Measurements from ENCODE around the gene GPHN. TPM values are rescaled to one million over a fixed set of nuclear protein-coding genes. Genes with fewer than 3 reads are reported as not detected.

GPHN gene
- total RNA-seq, 2 experiments from 2014 or later = 10.0 to 10.7 TPM

- DNase-seq (no peak), ATAC-seq (ENCODE audit: poor library complexity) (no peak)
- intact Hi-C loops (cut with DNase I, micrococcal nuclease) = no loop called here
- Histone ChIP-seq H3K27ac (ENCODE audit: low read depth in 1 of 2, low read length in 2 of 2) (no peak within 1 kb of the TSS), H3K36me3 (ENCODE audit: insufficient read depth, low read length) (no peaks in the 10 kb centered on the region), H3K9me3 (ENCODE audit: control insufficient read depth in 1 of 2, insufficient read depth in 1 of 2, low read length in 2 of 2) (no peaks in the 10 kb centered on the region), H3K27me3 (ENCODE audit: control insufficient read depth in 1 of 2, insufficient read depth in 2 of 2, low read length in 2 of 2) (no peaks in the 10 kb centered on the region), H3K4me3 (ENCODE audit: low read length) (no peak within 1 kb of the TSS), H3K4me1 (ENCODE audit: insufficient read depth, low read length) (no peaks in the 10 kb centered on the region)
- H3K27ac Mint-ChIP-seq = no peak within 1 kb of the TSS
- H3K27me3 Mint-ChIP-seq = no peaks in the 10 kb centered on the region
- no peak within 1 kb of the TSS for H3K4me3 Mint-ChIP-seq
- ChIA-PET POLR2A (no interaction called here), CTCF (no interaction called here)
- no peaks in the 10 kb centered on the region for H3K36me3 Mint-ChIP-seq (ENCODE audit: low read depth)
- H3K9me3 Mint-ChIP-seq = no peaks in the 10 kb centered on the region
- no peaks in the 10 kb centered on the region for H3K4me1 Mint-ChIP-seq (ENCODE audit: low read depth)
- no peak for TF ChIP-seq CTCF (IDR thresholded peaks at IDR 0.05)
Measured at GRCh38 chr14:66485910-66486421, 22.0 kb upstream of the GPHN start, which contains the start of gene CCDC196. TSS of gene CCDC196 (plus strand) at chr14:66486371. CDS start at chr14:66486503, 132 bp downstream.

- H3K4me1 ChIP-seq (ENCODE audit: insufficient read depth, low read length) = no peaks in the 10 kb centered on the region
- no peak overlapping the region for H3K4me3 Mint-ChIP-seq
- H3K27me3 Mint-ChIP-seq = no peaks in the 10 kb centered on the region
- POLR2A ChIA-PET = no interaction called here
- no peaks in the 10 kb centered on the region for H3K9me3 Mint-ChIP-seq
- H3K4me3 ChIP-seq (ENCODE audit: low read length) = no peak overlapping the region
- DNase-seq (no peak), ATAC-seq (ENCODE audit: poor library complexity) (no peak)
- CTCF ChIA-PET = no interaction called here
- H3K36me3 ChIP-seq (ENCODE audit: insufficient read depth, low read length) = no peaks in the 10 kb centered on the region
- no peak overlapping the region for H3K27ac ChIP-seq (ENCODE audit: low read depth in 1 of 2, low read length in 2 of 2)
- no peaks in the 10 kb centered on the region for H3K36me3 Mint-ChIP-seq (ENCODE audit: low read depth)
- intact Hi-C loops (cut with DNase I, micrococcal nuclease) = no loop called here
- no peaks in the 10 kb centered on the region for H3K4me1 Mint-ChIP-seq (ENCODE audit: low read depth)
- no peak for TF ChIP-seq CTCF (IDR thresholded peaks at IDR 0.05)
- no peak overlapping the region for H3K27ac Mint-ChIP-seq
- no peaks in the 10 kb centered on the region for H3K27me3 ChIP-seq (ENCODE audit: control insufficient read depth in 1 of 2, insufficient read depth in 2 of 2, low read length in 2 of 2)
- no peaks in the 10 kb centered on the region for H3K9me3 ChIP-seq (ENCODE audit: control insufficient read depth in 1 of 2, insufficient read depth in 1 of 2, low read length in 2 of 2)
Measured at GRCh38 chr14:66487164-66487563, 20.8 kb upstream of the GPHN start.

- H3K9me3 Mint-ChIP-seq = no peaks in the 10 kb centered on the region
- no peaks in the 10 kb centered on the region for H3K27me3 ChIP-seq (ENCODE audit: control insufficient read depth in 1 of 2, insufficient read depth in 2 of 2, low read length in 2 of 2)
- H3K4me3 ChIP-seq (ENCODE audit: low read length) = no peak overlapping the region
- H3K9me3 ChIP-seq (ENCODE audit: control insufficient read depth in 1 of 2, insufficient read depth in 1 of 2, low read length in 2 of 2) = no peaks in the 10 kb centered on the region
- H3K4me1 ChIP-seq (ENCODE audit: insufficient read depth, low read length) = no peaks in the 10 kb centered on the region
- H3K36me3 ChIP-seq (ENCODE audit: insufficient read depth, low read length) = no peaks in the 10 kb centered on the region
- H3K27ac ChIP-seq (ENCODE audit: low read depth in 1 of 2, low read length in 2 of 2) = no peak overlapping the region
- H3K27ac Mint-ChIP-seq = no peak overlapping the region
- no peak for ATAC-seq (ENCODE audit: poor library complexity)
- no peak overlapping the region for H3K4me3 Mint-ChIP-seq
- ChIA-PET POLR2A (no interaction called here), CTCF (interaction anchor here (0.6 kb wide), 1 partner anchor 1189 kb away, joined by 3 read pairs; no protein-coding TSS in a partner anchor)
- H3K4me1 Mint-ChIP-seq (ENCODE audit: low read depth) = peaks cover 3% of the 10 kb centered on the region
- H3K36me3 Mint-ChIP-seq (ENCODE audit: low read depth) = no peaks in the 10 kb centered on the region
- intact Hi-C loops (cut with DNase I, micrococcal nuclease) = loop anchor here (5.0 to 10.0 kb wide), 3 partner anchors 74 to 254 kb away; no protein-coding TSS in a partner anchor
- TF ChIP-seq CTCF (IDR thresholded peaks at IDR 0.05) = no peak
- H3K27me3 Mint-ChIP-seq = no peaks in the 10 kb centered on the region
- no peak for DNase-seq
Measured at GRCh38 chr14:66490143-66491111, 17.5 kb upstream of the GPHN start.
